ENCODE results near the gene PRKCE.
"Not testable (repeated sequence)": the region's sequence is repeated elsewhere in the genome, so short reads cannot be mapped to it uniquely, and the experiment has no call there.

The PRKCE gene

GRCh38 chr2:45897842-45898241 lies 246.4 kb downstream of the PRKCE start:
- no peak for DNase-seq

- no peak for DNase-seq
Observed at GRCh38 chr2:45898819-45899218, 247.3 kb downstream of the PRKCE start.

GRCh38 chr2:45899926-45900325 lies 248.5 kb downstream of the PRKCE start:
- DNase-seq, result no peak

GRCh38 chr2:45901468-45902032 lies 250.1 kb downstream of the PRKCE start:
- DNase-seq, result no peak

GRCh38 chr2:45902380-45902779 lies 250.9 kb downstream of the PRKCE start:
- DNase-seq, result no peak

- DNase-seq, result no peak
Observed at GRCh38 chr2:45902781-45903375, 251.4 kb downstream of the PRKCE start.

GRCh38 chr2:45904267-45904945 lies 252.9 kb downstream of the PRKCE start:
- no peak for DNase-seq

GRCh38 chr2:45904946-45905631 lies 253.6 kb downstream of the PRKCE start:
- DNase-seq, result no peak

- no peak for DNase-seq
Observed at GRCh38 chr2:45905632-45905958, 254.1 kb downstream of the PRKCE start.

- no peak for DNase-seq
Observed at GRCh38 chr2:45907592-45907991, 256.1 kb downstream of the PRKCE start.

GRCh38 chr2:45908316-45909170 lies 257.1 kb downstream of the PRKCE start:
- DNase-seq, result no peak

GRCh38 chr2:45909171-45909565 lies 257.7 kb downstream of the PRKCE start:
- no peak for DNase-seq

GRCh38 chr2:45909677-45910191 lies 258.3 kb downstream of the PRKCE start:
- no peak for DNase-seq

GRCh38 chr2:45910473-45911060 lies 259.1 kb downstream of the PRKCE start:
- no peak for DNase-seq

GRCh38 chr2:45911538-45911937 lies 260.1 kb downstream of the PRKCE start:
- DNase-seq, result no peak

- no peak for DNase-seq
Observed at GRCh38 chr2:45912109-45912508, 260.6 kb downstream of the PRKCE start.

- DNase-seq, result no peak
Observed at GRCh38 chr2:45913539-45913938, 262.1 kb downstream of the PRKCE start.

GRCh38 chr2:45915523-45915922 lies 264.0 kb downstream of the PRKCE start:
- no peak for DNase-seq

GRCh38 chr2:45917561-45918176 lies 266.2 kb downstream of the PRKCE start:
- DNase-seq, result not testable (repeated sequence)

- no peak for DNase-seq
Observed at GRCh38 chr2:45918463-45919159, 267.1 kb downstream of the PRKCE start.

GRCh38 chr2:45919160-45919650 lies 267.7 kb downstream of the PRKCE start:
- no peak for DNase-seq
